BLaER1 treated with 17β-estradiol and CSF1 and Interleukin-3, amounts not matched to agents 10 nM and 100 nM (cell line): ENCODE data around the gene NAALADL2.

Source experiments
- H3K27ac ChIP-seq, 11 experiments: shearing (Covaris generic); formaldehyde crosslinking; 2 replicates each; pipeline ENCODE4 v1.8.1; 2022
- H3K27me3 ChIP-seq, 11 experiments: shearing (Covaris generic); formaldehyde crosslinking; 2 replicates each; pipeline ENCODE4 v1.8.1; 2022
- H3K36me3 ChIP-seq, 11 experiments: shearing (Covaris generic); formaldehyde crosslinking; 2 replicates each; pipeline ENCODE4 v1.8.1; 2022
- H3K4me1 ChIP-seq, 10 experiments: shearing (Covaris generic); formaldehyde crosslinking; 2 replicates each; pipeline ENCODE4 v1.8.1; 2022
- H3K4me2 ChIP-seq, 11 experiments: shearing (Covaris generic); formaldehyde crosslinking; 2 replicates each; pipeline ENCODE4 v1.8.1; 2022
- H3K4me3 ChIP-seq, 10 experiments: shearing (Covaris generic); formaldehyde crosslinking; 2 replicates each; pipeline ENCODE4 v1.8.1; 2022
- H3K9ac ChIP-seq, 11 experiments: shearing (Covaris generic); formaldehyde crosslinking; 2 replicates each; pipeline ENCODE4 v1.8.1; 2022
- H3K9me3 ChIP-seq, 11 experiments: shearing (Covaris generic); formaldehyde crosslinking; replicated peaks in 1 of 11; 2 replicates each; pipeline ENCODE4 v1.8.1; 2022
- H4K20me1 ChIP-seq, 11 experiments: shearing (Covaris generic); formaldehyde crosslinking; 2 replicates each; pipeline ENCODE4 v1.8.1; 2022
- Cebpa-rat ChIP-seq, 11 experiments: shearing (Covaris generic); IDR thresholded peaks; 2 replicates each; pipeline ENCODE4 v1.8.1; 2022

NAALADL2 gene

GRCh38 chr3:175047786-175048185 lies 188.7 kb downstream of the NAALADL2 start:
- H4K20me1 ChIP-seq: no peaks in the 10 kb centered on the region
- H3K9ac ChIP-seq: no peak overlapping the region
- no peak overlapping the region for H3K4me2 ChIP-seq
- H3K27me3 ChIP-seq: no peaks in the 10 kb centered on the region
- H3K4me3 ChIP-seq: no peak overlapping the region
- TF ChIP-seq Cebpa-rat (IDR thresholded peaks at IDR 0.05): no peak
- H3K36me3 ChIP-seq: no peaks in the 10 kb centered on the region
- H3K27ac ChIP-seq: no peak overlapping the region
- H3K9me3 ChIP-seq: peaks cover 15 to 34% (median 26%) of the 10 kb centered on the region in 11 experiments; a peak in 18 of 22 replicates
- H3K4me1 ChIP-seq: no peaks in the 10 kb centered on the region

DNA sequence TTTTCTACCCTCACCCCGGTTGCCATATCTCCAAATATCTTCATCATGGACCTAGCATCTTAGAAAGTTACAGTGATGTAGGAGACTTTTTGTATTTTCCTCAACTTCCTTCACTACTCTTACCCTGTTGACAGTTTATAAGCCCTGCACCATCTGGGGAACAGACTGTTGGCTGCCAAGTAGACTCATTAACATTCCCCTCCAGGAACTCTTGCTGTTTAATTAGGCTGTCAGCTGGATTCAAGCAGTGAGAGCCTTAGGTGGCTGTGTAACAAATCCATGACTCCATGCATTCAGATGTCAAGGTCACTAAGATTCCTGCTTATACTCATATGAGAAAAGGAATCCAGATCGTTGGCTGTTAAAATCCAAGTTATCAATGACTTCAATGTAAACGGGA lies 198.3 kb downstream of the NAALADL2 start:
- TF ChIP-seq Cebpa-rat (IDR thresholded peaks at IDR 0.05): no peak
- Histone ChIP-seq H4K20me1 (no peaks in the 10 kb centered on the region), H3K27me3 (no peaks in the 10 kb centered on the region), H3K36me3 (no peaks in the 10 kb centered on the region), H3K4me2 (no peak overlapping the region), H3K27ac (no peak overlapping the region), H3K4me3 (no peak overlapping the region), H3K4me1 (no peaks in the 10 kb centered on the region), H3K9me3 (peaks cover 0 to 36% (median 17%) of the 10 kb centered on the region in 11 experiments; a peak in 16 of 22 replicates), H3K9ac (no peak overlapping the region)

DNA sequence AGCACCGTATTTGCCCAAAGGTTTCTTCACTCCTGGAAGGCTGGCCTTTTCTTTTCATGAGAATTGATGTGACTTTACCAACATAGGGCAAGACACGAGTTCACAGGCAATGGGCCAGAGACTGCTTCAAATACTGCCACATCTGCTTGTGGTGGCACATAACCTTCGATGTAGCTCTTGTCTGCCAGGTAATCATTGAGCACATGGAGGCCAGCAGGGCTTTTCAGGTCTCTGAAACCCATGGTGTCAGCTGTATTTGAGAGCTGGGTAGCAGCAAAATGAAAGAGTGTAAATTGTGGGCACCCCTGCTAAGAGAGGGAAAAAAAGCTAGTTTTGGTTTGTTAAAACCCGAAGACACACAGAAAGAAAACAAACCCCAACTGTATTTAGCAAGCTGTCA lies 200.7 kb downstream of the NAALADL2 start:
- Histone ChIP-seq H3K4me1 (no peaks in the 10 kb centered on the region), H3K27me3 (no peaks in the 10 kb centered on the region), H3K36me3 (no peaks in the 10 kb centered on the region), H3K9me3 (peaks cover 0 to 27% (median 17%) of the 10 kb centered on the region in 11 experiments; a peak in 16 of 22 replicates), H3K27ac (no peak overlapping the region), H4K20me1 (no peaks in the 10 kb centered on the region), H3K9ac (no peak overlapping the region), H3K4me3 (no peak overlapping the region), H3K4me2 (no peak overlapping the region)
- TF ChIP-seq Cebpa-rat (IDR thresholded peaks at IDR 0.05): no peak

GRCh38 chr3:175065497-175065896 lies 206.4 kb downstream of the NAALADL2 start:
- TF ChIP-seq Cebpa-rat (IDR thresholded peaks at IDR 0.05): no peak
- H3K9me3 ChIP-seq: no peaks in the 10 kb centered on the region
- no peak overlapping the region for H3K4me3 ChIP-seq
- no peak overlapping the region for H3K27ac ChIP-seq
- H3K36me3 ChIP-seq: no peaks in the 10 kb centered on the region
- H3K4me2 ChIP-seq: no peak overlapping the region
- no peaks in the 10 kb centered on the region for H3K4me1 ChIP-seq
- no peaks in the 10 kb centered on the region for H4K20me1 ChIP-seq
- H3K9ac ChIP-seq: no peak overlapping the region
- no peaks in the 10 kb centered on the region for H3K27me3 ChIP-seq

DNA sequence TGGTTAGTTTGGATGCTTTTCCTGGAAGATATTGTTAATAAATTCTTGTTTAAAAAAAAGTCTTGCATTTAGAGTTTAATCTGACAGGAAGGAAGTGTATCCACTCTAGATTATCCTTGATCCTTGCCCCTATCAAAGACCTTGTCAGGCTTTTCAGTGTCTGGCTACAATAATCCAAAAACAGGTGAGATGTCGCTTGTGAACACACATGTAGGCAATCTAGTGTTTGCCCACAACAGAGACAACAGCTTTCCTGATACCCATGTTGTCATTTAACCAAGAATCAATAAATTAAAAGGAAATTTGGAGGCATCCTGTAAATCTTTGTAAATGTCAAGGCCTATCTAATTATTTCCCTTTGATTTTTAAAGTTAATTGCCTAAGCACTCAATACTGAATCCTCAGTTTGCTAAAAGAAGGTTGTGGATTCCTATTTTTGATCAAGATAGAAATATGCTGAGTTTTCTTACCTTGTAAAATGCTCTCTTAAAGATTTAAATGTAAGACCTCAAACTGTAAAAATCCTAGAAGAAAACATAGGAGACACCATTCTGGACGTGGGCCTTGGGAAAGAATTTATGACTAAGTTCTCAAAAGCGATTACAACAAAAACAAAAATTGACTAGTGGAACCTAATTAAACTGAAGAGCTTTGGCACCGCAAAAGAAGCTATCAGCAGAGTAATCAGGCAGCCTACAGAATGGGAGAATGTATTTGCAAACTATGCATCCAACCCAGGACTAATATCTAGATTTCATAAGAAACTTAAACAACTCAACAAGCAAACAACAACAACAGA lies 207.7 kb downstream of the NAALADL2 start:
- no peak for TF ChIP-seq Cebpa-rat (IDR thresholded peaks at IDR 0.05)
- Histone ChIP-seq H3K27ac (no peak overlapping the region), H3K27me3 (no peaks in the 10 kb centered on the region), H3K4me2 (no peak overlapping the region), H3K4me1 (no peaks in the 10 kb centered on the region), H3K9me3 (no peaks in the 10 kb centered on the region), H3K36me3 (no peaks in the 10 kb centered on the region), H3K9ac (no peak overlapping the region), H4K20me1 (no peaks in the 10 kb centered on the region), H3K4me3 (no peak overlapping the region)

GRCh38 chr3:175068587-175068986 lies 209.5 kb downstream of the NAALADL2 start:
- no peak for TF ChIP-seq Cebpa-rat (IDR thresholded peaks at IDR 0.05)
- Histone ChIP-seq H3K9me3 (no peaks in the 10 kb centered on the region), H3K4me2 (no peak overlapping the region), H3K36me3 (no peaks in the 10 kb centered on the region), H3K27me3 (no peaks in the 10 kb centered on the region), H3K9ac (no peak overlapping the region), H3K27ac (no peak overlapping the region), H3K4me3 (no peak overlapping the region), H4K20me1 (no peaks in the 10 kb centered on the region), H3K4me1 (no peaks in the 10 kb centered on the region)

DNA sequence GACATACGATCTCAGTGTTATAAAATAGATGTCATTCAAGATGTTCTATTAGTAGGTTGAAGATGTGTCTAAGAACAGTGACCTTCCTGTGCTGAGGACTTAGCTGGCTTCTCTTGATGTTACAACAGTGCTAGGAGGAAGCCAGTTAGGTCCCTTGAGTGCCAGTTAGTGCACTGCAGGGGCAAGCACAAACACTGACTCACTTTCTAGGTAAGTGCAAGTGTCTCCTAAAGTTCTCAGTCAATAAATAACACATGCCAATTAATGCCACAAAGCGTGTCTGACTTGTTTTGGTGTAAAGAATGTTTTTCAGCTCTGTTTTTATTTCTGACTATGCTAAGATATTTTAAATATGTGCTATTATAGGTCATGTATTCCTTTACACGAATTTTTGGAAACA lies 211.8 kb downstream of the NAALADL2 start:
- H3K27ac ChIP-seq: no peak overlapping the region
- H3K9me3 ChIP-seq: no peaks in the 10 kb centered on the region
- no peak overlapping the region for H3K9ac ChIP-seq
- H3K36me3 ChIP-seq: no peaks in the 10 kb centered on the region
- H3K4me1 ChIP-seq: no peaks in the 10 kb centered on the region
- H3K27me3 ChIP-seq: no peaks in the 10 kb centered on the region
- H3K4me2 ChIP-seq: no peak overlapping the region
- no peak overlapping the region for H3K4me3 ChIP-seq
- TF ChIP-seq Cebpa-rat (IDR thresholded peaks at IDR 0.05): no peak
- no peaks in the 10 kb centered on the region for H4K20me1 ChIP-seq

DNA sequence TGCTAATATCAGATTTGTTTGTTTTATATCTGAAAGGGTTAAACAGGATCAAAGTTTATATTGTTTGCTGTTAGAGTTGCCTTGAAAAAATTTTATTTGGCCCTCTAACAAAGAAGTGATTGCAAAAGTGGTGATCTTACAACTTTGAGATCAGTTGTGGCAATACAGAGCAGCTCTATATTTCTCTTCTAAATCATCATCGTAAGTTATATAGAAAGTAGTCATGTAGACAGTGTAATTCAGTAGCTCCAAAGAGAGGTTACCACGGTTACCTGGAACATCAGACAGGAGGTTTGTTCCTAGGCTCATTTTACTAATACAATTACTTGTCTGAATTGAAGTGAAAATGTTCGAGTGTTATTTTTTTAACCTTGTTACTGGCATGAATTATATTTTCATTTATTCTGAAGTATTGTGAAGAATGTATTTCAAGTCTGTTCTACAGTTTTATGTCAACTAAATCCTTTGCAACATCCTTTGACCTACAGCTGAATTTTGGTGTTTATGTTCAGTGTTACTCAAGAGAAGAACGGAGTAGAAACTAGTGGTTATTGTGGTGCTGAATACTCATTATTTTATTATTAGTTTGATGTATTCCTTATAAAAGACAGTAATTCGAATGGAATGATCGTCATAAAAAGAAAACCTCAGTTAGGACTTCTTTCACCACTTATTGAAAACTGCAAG lies 214.2 kb downstream of the NAALADL2 start:
- Histone ChIP-seq H3K36me3 (no peaks in the 10 kb centered on the region), H3K4me2 (no peak overlapping the region), H3K9me3 (no peaks in the 10 kb centered on the region), H3K27ac (no peak overlapping the region), H3K4me3 (no peak overlapping the region), H3K9ac (no peak overlapping the region), H3K4me1 (no peaks in the 10 kb centered on the region), H4K20me1 (no peaks in the 10 kb centered on the region), H3K27me3 (no peaks in the 10 kb centered on the region)
- no peak for TF ChIP-seq Cebpa-rat (IDR thresholded peaks at IDR 0.05)

DNA sequence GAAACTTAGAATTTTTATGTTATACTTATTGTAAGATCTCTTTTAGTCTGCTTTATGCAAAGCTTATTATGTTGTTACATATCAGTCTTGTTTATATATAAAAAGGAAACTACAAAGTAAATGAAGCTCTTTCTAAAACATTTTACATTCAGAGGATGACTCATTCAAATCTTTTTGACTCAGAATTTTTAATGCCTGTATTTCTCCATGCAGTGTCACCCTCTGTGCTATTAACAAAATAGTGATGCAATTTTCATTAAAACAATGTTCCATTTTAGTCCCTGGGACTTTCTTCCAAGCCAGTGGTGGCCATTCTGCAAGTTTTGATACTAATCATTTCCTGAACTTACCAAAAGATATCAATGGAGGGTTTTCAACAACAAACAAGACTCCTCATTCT lies 216.1 kb downstream of the NAALADL2 start:
- Histone ChIP-seq H3K4me3 (no peak overlapping the region), H3K4me1 (no peaks in the 10 kb centered on the region), H3K9ac (no peak overlapping the region), H3K36me3 (no peaks in the 10 kb centered on the region), H3K9me3 (no peaks in the 10 kb centered on the region), H3K27me3 (no peaks in the 10 kb centered on the region), H3K4me2 (no peak overlapping the region), H4K20me1 (no peaks in the 10 kb centered on the region), H3K27ac (no peak overlapping the region)
- no peak for TF ChIP-seq Cebpa-rat (IDR thresholded peaks at IDR 0.05)

DNA sequence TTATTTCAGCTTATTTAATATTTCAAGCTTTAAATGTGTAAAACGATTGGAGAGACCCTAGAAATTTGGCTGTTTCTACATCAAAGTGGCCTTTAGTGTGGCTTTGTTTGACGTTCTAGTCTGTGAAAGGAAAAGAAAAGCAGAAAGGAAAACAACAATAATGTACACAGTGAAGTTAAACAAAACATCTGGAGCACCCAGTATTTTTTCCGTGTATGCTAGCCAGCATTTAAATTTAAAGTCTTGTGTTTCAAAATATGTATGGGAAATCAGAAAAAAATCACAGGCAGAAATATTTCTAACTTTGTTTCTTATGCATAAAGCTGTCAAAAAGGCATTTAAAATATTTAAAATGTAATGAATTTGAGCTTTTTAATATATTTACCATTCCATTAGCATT lies 218.1 kb downstream of the NAALADL2 start:
- Histone ChIP-seq H4K20me1 (no peaks in the 10 kb centered on the region), H3K9ac (no peak overlapping the region), H3K27me3 (no peaks in the 10 kb centered on the region), H3K27ac (no peak overlapping the region), H3K4me1 (no peaks in the 10 kb centered on the region), H3K4me3 (no peak overlapping the region), H3K4me2 (no peak overlapping the region), H3K9me3 (no peaks in the 10 kb centered on the region), H3K36me3 (no peaks in the 10 kb centered on the region)
- no peak for TF ChIP-seq Cebpa-rat (IDR thresholded peaks at IDR 0.05)
